MG63 (cell line): Measurements from ENCODE around the gene CCP110. TPM values are rescaled to one million over a fixed set of nuclear protein-coding genes. Genes with fewer than 3 reads are reported as not detected.

ENCODE experiments used
- DNase-seq: peaks from one replicate; pipeline ENCODE4 v3.0.0-alpha.2; 2020
- H3K27me3 ChIP-seq: fragments of 250-450 bp; sonication (Bioruptor Pico); 2 replicates; pipeline ENCODE4 v1.5.1; 2020; ENCODE audit warnings: mild to moderate bottlenecking, moderate library complexity
- H3K36me3 ChIP-seq: fragments of 250-450 bp; sonication (Bioruptor Pico); 2 replicates; pipeline ENCODE4 v1.5.1; 2020; ENCODE audit warnings: mild to moderate bottlenecking, moderate library complexity
- H3K4me3 ChIP-seq: fragments of 250-450 bp; sonication (Bioruptor Pico); 2 replicates; pipeline ENCODE4 v1.5.1; 2020; ENCODE audit warnings: mild to moderate bottlenecking, moderate library complexity
- H3K9me3 ChIP-seq: fragments of 250-450 bp; sonication (Bioruptor Pico); 2 replicates; pipeline ENCODE4 v1.5.1; 2020; ENCODE audit warnings: mild to moderate bottlenecking, moderate library complexity
- total RNA-seq: library from RNA; depleted of rRNA; stranded (reverse); fragments of >200 nt; shearing (Covaris generic); gene quantifications from 2 replicates; pipeline ENCODE4 v1.2.3, GENCODE V29; 2014; ENCODE audit warnings: low replicate concordance

CCP110 gene
- total RNA-seq, 1 experiment from 2014 or later, result 10.7 TPM

- H3K27me3 ChIP-seq, result no peaks in the 10 kb centered on the region
- DNase-seq, result no peak
- H3K36me3 ChIP-seq, result peaks cover 10% of the 10 kb centered on the region
- no peak overlapping the region for H3K4me3 ChIP-seq
- H3K9me3 ChIP-seq, result no peaks in the 10 kb centered on the region
Measured at GRCh38 chr16:19573997-19574396, 50.3 kb downstream of the CCP110 start.

- H3K9me3 ChIP-seq, result no peaks in the 10 kb centered on the region
- H3K27me3 ChIP-seq, result no peaks in the 10 kb centered on the region
- peaks cover 11% of the 10 kb centered on the region for H3K36me3 ChIP-seq
- H3K4me3 ChIP-seq, result no peak overlapping the region
- DNase-seq, result no peak
Measured at GRCh38 chr16:19574615-19575014, 50.9 kb downstream of the CCP110 start.

GRCh38 chr16:19578378-19578971 is 54.7 kb downstream of the CCP110 start:
- Histone ChIP-seq H3K4me3 (no peak overlapping the region), H3K9me3 (peaks cover 4% of the 10 kb centered on the region; the same call in 1 of the 2 replicates), H3K27me3 (no peaks in the 10 kb centered on the region), H3K36me3 (peaks cover 26% of the 10 kb centered on the region)
- no peak for DNase-seq

GRCh38 chr16:19582050-19582831 is 58.5 kb downstream of the CCP110 start:
- H3K36me3 ChIP-seq, result peaks cover 26% of the 10 kb centered on the region
- no peak overlapping the region for H3K4me3 ChIP-seq
- H3K27me3 ChIP-seq, result no peaks in the 10 kb centered on the region
- DNase-seq, result no peak
- H3K9me3 ChIP-seq, result peaks cover 4% of the 10 kb centered on the region; the same call in 1 of the 2 replicates

GRCh38 chr16:19583665-19584300 is 60.0 kb downstream of the CCP110 start:
- Histone ChIP-seq H3K36me3 (peaks cover 22% of the 10 kb centered on the region), H3K27me3 (no peaks in the 10 kb centered on the region), H3K9me3 (peaks cover 4% of the 10 kb centered on the region; the same call in 1 of the 2 replicates), H3K4me3 (no peak overlapping the region)
- DNase-seq, result peak; percentile 14

- H3K4me3 ChIP-seq, result no peak overlapping the region
- H3K27me3 ChIP-seq, result no peaks in the 10 kb centered on the region
- no peak for DNase-seq
- no peaks in the 10 kb centered on the region for H3K9me3 ChIP-seq
- peaks cover 5% of the 10 kb centered on the region for H3K36me3 ChIP-seq
Measured at GRCh38 chr16:19588661-19589060, 64.9 kb downstream of the CCP110 start.

GRCh38 chr16:19589106-19589505 is 65.4 kb downstream of the CCP110 start:
- H3K36me3 ChIP-seq, result peaks cover 3% of the 10 kb centered on the region
- DNase-seq, result no peak
- no peaks in the 10 kb centered on the region for H3K27me3 ChIP-seq
- H3K4me3 ChIP-seq, result no peak overlapping the region
- no peaks in the 10 kb centered on the region for H3K9me3 ChIP-seq

- H3K36me3 ChIP-seq, result peaks cover 2% of the 10 kb centered on the region
- H3K27me3 ChIP-seq, result no peaks in the 10 kb centered on the region
- no peak for DNase-seq
- H3K9me3 ChIP-seq, result no peaks in the 10 kb centered on the region
- no peak overlapping the region for H3K4me3 ChIP-seq
Measured at GRCh38 chr16:19589771-19590302, 66.1 kb downstream of the CCP110 start.

GRCh38 chr16:19595043-19595767 is 71.5 kb downstream of the CCP110 start:
- Histone ChIP-seq H3K36me3 (peaks cover 2% of the 10 kb centered on the region), H3K27me3 (no peaks in the 10 kb centered on the region), H3K4me3 (no peak overlapping the region), H3K9me3 (no peaks in the 10 kb centered on the region)
- peak; percentile 64 for DNase-seq

GRCh38 chr16:19598805-19599510 is 75.2 kb downstream of the CCP110 start:
- H3K27me3 ChIP-seq, result no peaks in the 10 kb centered on the region
- no peaks in the 10 kb centered on the region for H3K9me3 ChIP-seq
- peaks cover 14% of the 10 kb centered on the region for H3K36me3 ChIP-seq
- no peak overlapping the region for H3K4me3 ChIP-seq
- DNase-seq, result no peak

- no peak for DNase-seq
- H3K27me3 ChIP-seq, result no peaks in the 10 kb centered on the region
- H3K4me3 ChIP-seq, result no peak overlapping the region
- no peaks in the 10 kb centered on the region for H3K9me3 ChIP-seq
- H3K36me3 ChIP-seq, result peaks cover 13% of the 10 kb centered on the region
Measured at GRCh38 chr16:19599968-19600716, 76.4 kb downstream of the CCP110 start.

- Histone ChIP-seq H3K9me3 (no peaks in the 10 kb centered on the region), H3K36me3 (peaks cover 15% of the 10 kb centered on the region), H3K27me3 (no peaks in the 10 kb centered on the region), H3K4me3 (no peak overlapping the region)
- no peak for DNase-seq
Measured at GRCh38 chr16:19601083-19601976, 77.6 kb downstream of the CCP110 start.
